ENCODE results near the gene MDN1.

DNA sequence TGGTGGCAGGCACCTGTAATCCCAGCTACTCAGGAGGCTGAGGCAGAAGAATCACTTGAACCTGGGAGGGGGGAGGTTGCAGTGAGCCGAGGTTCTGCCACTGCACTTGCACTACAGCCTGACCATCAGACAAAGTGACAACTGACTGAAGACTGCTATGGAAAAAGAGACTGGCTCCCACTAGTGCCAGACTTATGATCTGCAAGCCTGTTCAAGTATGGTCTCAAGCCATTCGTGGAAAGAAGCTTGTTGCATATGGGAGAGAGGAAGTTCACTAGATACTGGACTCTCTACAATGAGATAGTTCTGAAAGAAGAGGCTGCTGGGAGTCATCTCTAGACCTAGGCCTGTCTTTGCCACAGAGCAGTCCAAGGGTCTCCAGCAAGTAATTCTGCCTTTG lies 26.7 kb downstream of the MDN1 start:
- TF ChIP-seq FOXA1 (IDR thresholded peaks at IDR 0.05) (no peak), FOXA1 (CRISPR knock-in tag; IDR thresholded peaks at IDR 0.05) (no peak), NCOR1 (IDR thresholded peaks at IDR 0.05; ENCODE audit: borderline replicate concordance, low read length) (no peak), ZNF251 (CRISPR knock-in tag; IDR thresholded peaks at IDR 0.05) (no peak), ZNF207 (IDR thresholded peaks at IDR 0.05; ENCODE audit: borderline replicate concordance) (no peak), RARA (CRISPR knock-in tag; IDR thresholded peaks at IDR 0.05) (no peak), ZMYM4 (CRISPR knock-in tag; IDR thresholded peaks at IDR 0.05) (no peak)
- TF ChIP-seq, protein P1, sequence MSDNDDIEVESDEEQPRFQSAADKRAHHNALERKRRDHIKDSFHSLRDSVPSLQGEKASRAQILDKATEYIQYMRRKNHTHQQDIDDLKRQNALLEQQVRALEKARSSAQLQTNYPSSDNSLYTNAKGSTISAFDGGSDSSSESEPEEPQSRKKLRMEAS (IDR thresholded peaks at IDR 0.05) = no peak
- TF ChIP-seq, protein P2, sequence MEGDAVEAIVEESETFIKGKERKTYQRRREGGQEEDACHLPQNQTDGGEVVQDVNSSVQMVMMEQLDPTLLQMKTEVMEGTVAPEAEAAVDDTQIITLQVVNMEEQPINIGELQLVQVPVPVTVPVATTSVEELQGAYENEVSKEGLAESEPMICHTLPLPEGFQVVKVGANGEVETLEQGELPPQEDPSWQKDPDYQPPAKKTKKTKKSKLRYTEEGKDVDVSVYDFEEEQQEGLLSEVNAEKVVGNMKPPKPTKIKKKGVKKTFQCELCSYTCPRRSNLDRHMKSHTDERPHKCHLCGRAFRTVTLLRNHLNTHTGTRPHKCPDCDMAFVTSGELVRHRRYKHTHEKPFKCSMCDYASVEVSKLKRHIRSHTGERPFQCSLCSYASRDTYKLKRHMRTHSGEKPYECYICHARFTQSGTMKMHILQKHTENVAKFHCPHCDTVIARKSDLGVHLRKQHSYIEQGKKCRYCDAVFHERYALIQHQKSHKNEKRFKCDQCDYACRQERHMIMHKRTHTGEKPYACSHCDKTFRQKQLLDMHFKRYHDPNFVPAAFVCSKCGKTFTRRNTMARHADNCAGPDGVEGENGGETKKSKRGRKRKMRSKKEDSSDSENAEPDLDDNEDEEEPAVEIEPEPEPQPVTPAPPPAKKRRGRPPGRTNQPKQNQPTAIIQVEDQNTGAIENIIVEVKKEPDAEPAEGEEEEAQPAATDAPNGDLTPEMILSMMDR (CRISPR knock-in tag; IDR thresholded peaks at IDR 0.05) = peak; percentile 76
- TF ChIP-seq, protein P3, sequence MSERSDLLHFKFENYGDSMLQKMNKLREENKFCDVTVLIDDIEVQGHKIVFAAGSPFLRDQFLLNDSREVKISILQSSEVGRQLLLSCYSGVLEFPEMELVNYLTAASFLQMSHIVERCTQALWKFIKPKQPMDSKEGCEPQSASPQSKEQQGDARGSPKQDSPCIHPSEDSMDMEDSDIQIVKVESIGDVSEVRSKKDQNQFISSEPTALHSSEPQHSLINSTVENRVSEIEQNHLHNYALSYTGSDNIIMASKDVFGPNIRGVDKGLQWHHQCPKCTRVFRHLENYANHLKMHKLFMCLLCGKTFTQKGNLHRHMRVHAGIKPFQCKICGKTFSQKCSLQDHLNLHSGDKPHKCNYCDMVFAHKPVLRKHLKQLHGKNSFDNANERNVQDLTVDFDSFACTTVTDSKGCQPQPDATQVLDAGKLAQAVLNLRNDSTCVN (CRISPR knock-in tag; IDR thresholded peaks at IDR 0.05; ENCODE audit: borderline replicate concordance) = no peak

All from HepG2 (cell line).